Stimulated activated CD4-positive, alpha-beta T cell treated with anti-CD3 and anti-CD28 coated beads, Interleukin-15, amount 100 ng/mL, for 1 hour (primary cell): ENCODE data around the gene TNC.

ENCODE experiments used
- DNase-seq, 2 donors: peaks; one replicate each; pipeline ENCODE4 v3.0.0-alpha.2; 2020; ENCODE audit warnings: low read depth in 1 of 2, low spot score in 1 of 2

The TNC gene

DNA sequence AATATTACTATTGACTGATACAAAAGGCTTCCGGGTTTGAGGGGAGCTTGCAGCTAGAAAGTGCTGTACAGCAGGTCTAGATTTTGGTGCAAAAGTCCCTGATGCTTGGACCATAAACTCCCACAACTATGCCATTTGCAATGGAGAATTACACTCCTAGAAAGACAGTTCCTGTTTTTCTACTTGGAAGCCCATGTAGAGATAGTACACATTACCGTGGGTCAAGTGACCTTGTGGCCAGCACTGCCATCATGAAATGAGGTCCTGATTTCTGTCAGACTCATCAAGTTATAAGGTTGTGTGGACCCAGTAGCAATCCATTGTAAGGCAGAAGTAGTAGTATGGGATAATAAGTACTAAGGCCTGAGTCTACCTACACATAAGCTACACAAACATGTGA, 144.7 kb downstream of the TNC start:
- DNase-seq, result no peak

DNA sequence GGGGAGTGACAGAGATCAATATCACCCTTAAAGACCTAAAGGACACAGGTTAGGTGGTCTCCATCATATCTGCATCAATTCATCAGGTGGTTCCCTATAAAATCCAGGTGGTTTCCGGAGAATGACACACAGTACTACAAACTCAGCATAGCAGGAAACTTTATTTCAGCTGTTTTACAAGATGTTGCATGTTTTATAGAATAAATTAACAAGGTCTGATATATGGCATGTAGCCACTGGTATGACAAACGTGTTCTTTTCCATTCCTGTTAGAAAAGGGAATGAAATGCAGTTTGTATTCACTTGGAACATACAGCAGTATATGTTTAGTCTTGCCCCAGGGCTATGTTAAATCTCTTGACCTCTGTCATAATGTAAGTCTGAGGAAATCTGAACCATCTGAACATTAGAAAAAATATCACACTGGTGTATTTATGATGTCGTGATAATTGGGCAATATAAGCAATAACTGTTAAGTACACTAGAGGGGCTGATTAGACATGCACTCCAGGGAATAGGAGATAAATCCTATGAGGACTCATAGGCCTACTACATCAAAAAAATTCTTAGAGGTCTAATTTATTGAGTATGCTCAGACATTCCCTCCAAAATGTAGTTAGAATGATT, 145.3 kb downstream of the TNC start:
- DNase-seq, result no peak
